SK-N-SH treated with all-trans-retinoic acid at 6 μM for 48 hours (cell line): ENCODE results near the gene SIAH1.

Experiments used
- ZFP30 ChIP-seq: fragments of 450-650 bp; formaldehyde crosslinking; IDR thresholded peaks from 2 replicates; pipeline ENCODE4 v1.5.0; 2022; ENCODE audit warnings: mild to moderate bottlenecking, moderate library complexity
- TF ChIP-seq, protein P1 (sequence below): fragments of 250-450 bp; sonication (Bioruptor Pico); IDR thresholded peaks from 2 replicates; pipeline ENCODE4 v1.5.1; 2020; ENCODE audit warnings: low read depth, mild to moderate bottlenecking, moderate library complexity

- TF ChIP-seq ZFP30 (CRISPR knock-in tag): no peak
- TF ChIP-seq, protein P1, sequence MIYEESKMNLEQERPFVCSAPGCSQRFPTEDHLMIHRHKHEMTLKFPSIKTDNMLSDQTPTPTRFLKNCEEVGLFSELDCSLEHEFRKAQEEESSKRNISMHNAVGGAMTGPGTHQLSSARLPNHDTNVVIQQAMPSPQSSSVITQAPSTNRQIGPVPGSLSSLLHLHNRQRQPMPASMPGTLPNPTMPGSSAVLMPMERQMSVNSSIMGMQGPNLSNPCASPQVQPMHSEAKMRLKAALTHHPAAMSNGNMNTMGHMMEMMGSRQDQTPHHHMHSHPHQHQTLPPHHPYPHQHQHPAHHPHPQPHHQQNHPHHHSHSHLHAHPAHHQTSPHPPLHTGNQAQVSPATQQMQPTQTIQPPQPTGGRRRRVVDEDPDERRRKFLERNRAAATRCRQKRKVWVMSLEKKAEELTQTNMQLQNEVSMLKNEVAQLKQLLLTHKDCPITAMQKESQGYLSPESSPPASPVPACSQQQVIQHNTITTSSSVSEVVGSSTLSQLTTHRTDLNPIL (CRISPR knock-in tag): no peak
These were observed 8.5 kb upstream of the SIAH1 start for GRCh38 chr16:48393485-48394354.
